ENCODE measurements around the gene CTNNBIP1. TPM values are rescaled to one million over a fixed set of nuclear protein-coding genes. Genes with fewer than 3 reads are reported as not detected.

CTNNBIP1 gene
- total and polyA plus RNA-seq, 2 of the 8 experiments (the other 6 are each of a cell fraction or from before 2014, with no cell fraction given), result 40.9 to 46.6 TPM

DNA sequence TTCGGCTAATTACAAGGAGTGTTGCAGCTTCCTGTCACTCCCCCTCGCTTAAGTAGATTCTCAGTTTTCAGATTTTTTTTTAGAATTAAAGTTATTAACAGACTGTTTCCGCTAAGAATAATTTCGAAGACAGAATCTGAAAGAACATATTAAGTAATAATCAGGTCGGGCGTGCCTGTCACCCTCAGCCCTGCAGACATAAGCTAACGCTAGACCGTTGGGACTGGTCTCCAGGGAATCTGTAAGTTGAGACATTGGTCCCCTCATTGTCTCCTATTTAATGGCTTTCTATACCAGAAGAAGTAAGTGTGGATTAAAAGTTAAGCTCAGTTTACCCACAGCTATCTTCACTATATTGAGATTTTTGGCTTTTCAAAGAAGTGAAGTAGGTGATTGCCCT, 47.7 kb upstream of the CTNNBIP1 start (continued):
- TF ChIP-seq, protein P1, sequence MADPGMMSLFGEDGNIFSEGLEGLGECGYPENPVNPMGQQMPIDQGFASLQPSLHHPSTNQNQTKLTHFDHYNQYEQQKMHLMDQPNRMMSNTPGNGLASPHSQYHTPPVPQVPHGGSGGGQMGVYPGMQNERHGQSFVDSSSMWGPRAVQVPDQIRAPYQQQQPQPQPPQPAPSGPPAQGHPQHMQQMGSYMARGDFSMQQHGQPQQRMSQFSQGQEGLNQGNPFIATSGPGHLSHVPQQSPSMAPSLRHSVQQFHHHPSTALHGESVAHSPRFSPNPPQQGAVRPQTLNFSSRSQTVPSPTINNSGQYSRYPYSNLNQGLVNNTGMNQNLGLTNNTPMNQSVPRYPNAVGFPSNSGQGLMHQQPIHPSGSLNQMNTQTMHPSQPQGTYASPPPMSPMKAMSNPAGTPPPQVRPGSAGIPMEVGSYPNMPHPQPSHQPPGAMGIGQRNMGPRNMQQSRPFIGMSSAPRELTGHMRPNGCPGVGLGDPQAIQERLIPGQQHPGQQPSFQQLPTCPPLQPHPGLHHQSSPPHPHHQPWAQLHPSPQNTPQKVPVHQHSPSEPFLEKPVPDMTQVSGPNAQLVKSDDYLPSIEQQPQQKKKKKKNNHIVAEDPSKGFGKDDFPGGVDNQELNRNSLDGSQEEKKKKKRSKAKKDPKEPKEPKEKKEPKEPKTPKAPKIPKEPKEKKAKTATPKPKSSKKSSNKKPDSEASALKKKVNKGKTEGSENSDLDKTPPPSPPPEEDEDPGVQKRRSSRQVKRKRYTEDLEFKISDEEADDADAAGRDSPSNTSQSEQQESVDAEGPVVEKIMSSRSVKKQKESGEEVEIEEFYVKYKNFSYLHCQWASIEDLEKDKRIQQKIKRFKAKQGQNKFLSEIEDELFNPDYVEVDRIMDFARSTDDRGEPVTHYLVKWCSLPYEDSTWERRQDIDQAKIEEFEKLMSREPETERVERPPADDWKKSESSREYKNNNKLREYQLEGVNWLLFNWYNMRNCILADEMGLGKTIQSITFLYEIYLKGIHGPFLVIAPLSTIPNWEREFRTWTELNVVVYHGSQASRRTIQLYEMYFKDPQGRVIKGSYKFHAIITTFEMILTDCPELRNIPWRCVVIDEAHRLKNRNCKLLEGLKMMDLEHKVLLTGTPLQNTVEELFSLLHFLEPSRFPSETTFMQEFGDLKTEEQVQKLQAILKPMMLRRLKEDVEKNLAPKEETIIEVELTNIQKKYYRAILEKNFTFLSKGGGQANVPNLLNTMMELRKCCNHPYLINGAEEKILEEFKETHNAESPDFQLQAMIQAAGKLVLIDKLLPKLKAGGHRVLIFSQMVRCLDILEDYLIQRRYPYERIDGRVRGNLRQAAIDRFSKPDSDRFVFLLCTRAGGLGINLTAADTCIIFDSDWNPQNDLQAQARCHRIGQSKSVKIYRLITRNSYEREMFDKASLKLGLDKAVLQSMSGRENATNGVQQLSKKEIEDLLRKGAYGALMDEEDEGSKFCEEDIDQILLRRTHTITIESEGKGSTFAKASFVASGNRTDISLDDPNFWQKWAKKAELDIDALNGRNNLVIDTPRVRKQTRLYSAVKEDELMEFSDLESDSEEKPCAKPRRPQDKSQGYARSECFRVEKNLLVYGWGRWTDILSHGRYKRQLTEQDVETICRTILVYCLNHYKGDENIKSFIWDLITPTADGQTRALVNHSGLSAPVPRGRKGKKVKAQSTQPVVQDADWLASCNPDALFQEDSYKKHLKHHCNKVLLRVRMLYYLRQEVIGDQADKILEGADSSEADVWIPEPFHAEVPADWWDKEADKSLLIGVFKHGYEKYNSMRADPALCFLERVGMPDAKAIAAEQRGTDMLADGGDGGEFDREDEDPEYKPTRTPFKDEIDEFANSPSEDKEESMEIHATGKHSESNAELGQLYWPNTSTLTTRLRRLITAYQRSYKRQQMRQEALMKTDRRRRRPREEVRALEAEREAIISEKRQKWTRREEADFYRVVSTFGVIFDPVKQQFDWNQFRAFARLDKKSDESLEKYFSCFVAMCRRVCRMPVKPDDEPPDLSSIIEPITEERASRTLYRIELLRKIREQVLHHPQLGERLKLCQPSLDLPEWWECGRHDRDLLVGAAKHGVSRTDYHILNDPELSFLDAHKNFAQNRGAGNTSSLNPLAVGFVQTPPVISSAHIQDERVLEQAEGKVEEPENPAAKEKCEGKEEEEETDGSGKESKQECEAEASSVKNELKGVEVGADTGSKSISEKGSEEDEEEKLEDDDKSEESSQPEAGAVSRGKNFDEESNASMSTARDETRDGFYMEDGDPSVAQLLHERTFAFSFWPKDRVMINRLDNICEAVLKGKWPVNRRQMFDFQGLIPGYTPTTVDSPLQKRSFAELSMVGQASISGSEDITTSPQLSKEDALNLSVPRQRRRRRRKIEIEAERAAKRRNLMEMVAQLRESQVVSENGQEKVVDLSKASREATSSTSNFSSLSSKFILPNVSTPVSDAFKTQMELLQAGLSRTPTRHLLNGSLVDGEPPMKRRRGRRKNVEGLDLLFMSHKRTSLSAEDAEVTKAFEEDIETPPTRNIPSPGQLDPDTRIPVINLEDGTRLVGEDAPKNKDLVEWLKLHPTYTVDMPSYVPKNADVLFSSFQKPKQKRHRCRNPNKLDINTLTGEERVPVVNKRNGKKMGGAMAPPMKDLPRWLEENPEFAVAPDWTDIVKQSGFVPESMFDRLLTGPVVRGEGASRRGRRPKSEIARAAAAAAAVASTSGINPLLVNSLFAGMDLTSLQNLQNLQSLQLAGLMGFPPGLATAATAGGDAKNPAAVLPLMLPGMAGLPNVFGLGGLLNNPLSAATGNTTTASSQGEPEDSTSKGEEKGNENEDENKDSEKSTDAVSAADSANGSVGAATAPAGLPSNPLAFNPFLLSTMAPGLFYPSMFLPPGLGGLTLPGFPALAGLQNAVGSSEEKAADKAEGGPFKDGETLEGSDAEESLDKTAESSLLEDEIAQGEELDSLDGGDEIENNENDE (IDR thresholded peaks at IDR 0.05; ENCODE audit: insufficient replicate concordance, low read length), result no peak
- TF ChIP-seq CBX8 (IDR thresholded peaks at IDR 0.05; ENCODE audit: borderline replicate concordance, low read depth, low read length) (no peak), MAFK (IDR thresholded peaks at IDR 0.05; ENCODE audit: low read depth, low read length) (no peak), RXRA (IDR thresholded peaks at IDR 0.05; ENCODE audit: insufficient read depth, low read depth, low read length) (no peak), CBX5 (IDR thresholded peaks at IDR 0.05; ENCODE audit: low read depth, low read length) (no peak)
